SK-N-SH treated with all-trans-retinoic acid at 6 μM for 48 hours (cell line): ENCODE results near the gene GPHN.

Source experiments
- ARNTL ChIP-seq: fragments of 450-650 bp; formaldehyde crosslinking; IDR thresholded peaks from 2 replicates; pipeline ENCODE4 v1.5.0; 2020; ENCODE audit warnings: low read depth, mild to moderate bottlenecking, moderate library complexity, borderline replicate concordance
- CREB5 ChIP-seq: fragments of 250-450 bp; sonication (Bioruptor Pico); IDR thresholded peaks from 2 replicates; pipeline ENCODE4 v1.5.1; 2020; ENCODE audit warnings: low read depth, mild to moderate bottlenecking, moderate library complexity
- CSDC2 ChIP-seq: fragments of 250-450 bp; sonication (Bioruptor Pico); IDR thresholded peaks from 2 replicates; pipeline ENCODE4 v1.5.0; 2020; ENCODE audit warnings: mild to moderate bottlenecking, moderate library complexity
- ISL1 ChIP-seq: fragments of 250-450 bp; sonication (Bioruptor Pico); IDR thresholded peaks from 2 replicates; pipeline ENCODE4 v2.1.2; 2022; ENCODE audit warnings: mild to moderate bottlenecking, moderate library complexity
- OSR1 ChIP-seq: fragments of 250-450 bp; sonication (Bioruptor Pico); IDR thresholded peaks from 2 replicates; pipeline ENCODE4 v1.8.0; 2022; ENCODE audit warnings: moderate library complexity, mild to moderate bottlenecking, inconsistent platforms
- PATZ1 ChIP-seq: fragments of 250-450 bp; sonication (Bioruptor Pico); IDR thresholded peaks from 2 replicates; pipeline ENCODE4 v1.8.0; 2020; ENCODE audit warnings: mild to moderate bottlenecking, moderate library complexity, borderline replicate concordance
- RARB ChIP-seq: fragments of 250-450 bp; sonication (Bioruptor Pico); IDR thresholded peaks from 2 replicates; pipeline ENCODE4 v1.8.0; 2021; ENCODE audit warnings: mild to moderate bottlenecking, moderate library complexity
- TOX ChIP-seq: fragments of 250-450 bp; sonication (Bioruptor Pico); IDR thresholded peaks from 2 replicates; pipeline ENCODE4 v1.8.0; 2021; ENCODE audit warnings: mild to moderate bottlenecking, moderate library complexity, borderline replicate concordance
- TSHZ2 ChIP-seq: fragments of 250-450 bp; sonication (Bioruptor Pico); IDR thresholded peaks from 2 replicates; pipeline ENCODE4 v1.5.0; 2020; ENCODE audit warnings: mild to moderate bottlenecking, moderate library complexity
- ZC3H10 ChIP-seq: fragments of 250-450 bp; sonication (Bioruptor Pico); IDR thresholded peaks from 2 replicates; pipeline ENCODE4 v1.5.1; 2021; ENCODE audit warnings: mild to moderate bottlenecking, moderate library complexity
- ZFP3 ChIP-seq: fragments of 250-450 bp; sonication (Bioruptor Pico); IDR thresholded peaks from 2 replicates; pipeline ENCODE4 v1.5.0; 2020; ENCODE audit warnings: mild to moderate bottlenecking, moderate library complexity
- ZFP30 ChIP-seq: fragments of 450-650 bp; formaldehyde crosslinking; IDR thresholded peaks from 2 replicates; pipeline ENCODE4 v1.5.0; 2022; ENCODE audit warnings: mild to moderate bottlenecking, moderate library complexity

GRCh38 chr14:66920196-66920595 lies 412.2 kb downstream of the GPHN start:
- no peak for TF ChIP-seq OSR1 (CRISPR knock-in tag)
- no peak for TF ChIP-seq TSHZ2 (CRISPR knock-in tag)
- no peak for TF ChIP-seq PATZ1 (CRISPR knock-in tag)
- TF ChIP-seq ISL1 (CRISPR knock-in tag), result no peak
- TF ChIP-seq ZFP3 (CRISPR knock-in tag), result no peak
- TF ChIP-seq CSDC2 (CRISPR knock-in tag), result no peak
- TF ChIP-seq CREB5 (CRISPR knock-in tag), result no peak
- TF ChIP-seq ARNTL (CRISPR knock-in tag), result no peak
- no peak for TF ChIP-seq RARB (CRISPR knock-in tag)
- TF ChIP-seq ZFP30 (CRISPR knock-in tag), result no peak
- no peak for TF ChIP-seq TOX (CRISPR knock-in tag)
- no peak for TF ChIP-seq ZC3H10 (CRISPR knock-in tag)
